ENCODE data around the gene ZCCHC7. TPM values are rescaled to one million over a fixed set of nuclear protein-coding genes. Genes with fewer than 3 reads are reported as not detected.

Gene ZCCHC7
- total RNA-seq, 1 donor from 2014 or later = 12.0 TPM

DNA sequence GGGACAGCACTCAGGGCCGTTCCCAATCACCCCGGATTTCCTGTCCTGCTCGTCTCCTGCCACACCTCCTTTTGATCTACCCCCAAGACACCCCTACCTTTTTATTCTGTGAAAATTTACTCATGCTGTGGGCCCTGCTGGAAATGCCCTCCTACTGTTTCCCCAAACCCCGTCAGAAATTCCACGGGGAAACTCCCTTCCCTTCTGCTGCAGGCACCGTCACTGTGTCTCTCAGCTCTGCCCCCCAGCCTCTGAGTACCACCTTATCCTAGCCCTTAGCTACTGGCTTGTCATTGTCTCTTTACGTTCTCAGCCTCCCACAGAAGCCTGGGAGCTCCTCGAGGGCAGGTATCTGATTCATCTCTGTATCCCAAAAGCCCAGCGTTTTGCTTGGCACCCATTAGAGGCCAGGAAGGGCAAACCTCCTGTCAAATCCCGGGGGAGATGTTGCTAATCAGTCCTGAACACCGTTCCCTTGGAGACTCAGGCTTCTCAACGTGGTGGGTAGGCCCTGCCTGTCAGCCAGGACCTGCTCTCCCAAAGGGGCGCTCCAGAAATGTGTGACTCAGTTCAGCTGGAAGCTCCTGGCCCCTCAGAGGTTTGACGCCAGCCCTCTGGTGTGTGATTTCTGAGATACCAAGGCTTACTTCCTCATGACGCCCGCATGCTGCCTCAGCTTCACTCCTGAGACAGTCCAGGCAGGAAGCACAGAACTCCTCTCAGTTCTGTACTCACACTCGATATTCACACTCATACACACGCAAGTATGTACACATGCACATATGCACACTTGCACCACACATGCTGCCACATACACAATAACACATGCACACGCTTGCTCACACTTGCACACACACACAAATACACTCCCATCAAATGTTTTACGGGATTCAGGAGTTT, 251.4 kb downstream of the ZCCHC7 start:
- DNase-seq (ENCODE audit: low spot score) = no peak
- Mint-ChIP-seq H3K9me3 (ENCODE audit: unreplicated experiment) (no peaks in the 10 kb centered on the region), H3K27ac (ENCODE audit: unreplicated experiment) (no peak overlapping the region), H3K36me3 (ENCODE audit: low read depth, unreplicated experiment) (no peaks in the 10 kb centered on the region), H3K4me1 (ENCODE audit: unreplicated experiment) (no peaks in the 10 kb centered on the region), H3K4me3 (ENCODE audit: unreplicated experiment) (no peak overlapping the region), H3K27me3 (ENCODE audit: unreplicated experiment) (peaks cover 2% of the 10 kb centered on the region)
- TF ChIP-seq, protein P1, sequence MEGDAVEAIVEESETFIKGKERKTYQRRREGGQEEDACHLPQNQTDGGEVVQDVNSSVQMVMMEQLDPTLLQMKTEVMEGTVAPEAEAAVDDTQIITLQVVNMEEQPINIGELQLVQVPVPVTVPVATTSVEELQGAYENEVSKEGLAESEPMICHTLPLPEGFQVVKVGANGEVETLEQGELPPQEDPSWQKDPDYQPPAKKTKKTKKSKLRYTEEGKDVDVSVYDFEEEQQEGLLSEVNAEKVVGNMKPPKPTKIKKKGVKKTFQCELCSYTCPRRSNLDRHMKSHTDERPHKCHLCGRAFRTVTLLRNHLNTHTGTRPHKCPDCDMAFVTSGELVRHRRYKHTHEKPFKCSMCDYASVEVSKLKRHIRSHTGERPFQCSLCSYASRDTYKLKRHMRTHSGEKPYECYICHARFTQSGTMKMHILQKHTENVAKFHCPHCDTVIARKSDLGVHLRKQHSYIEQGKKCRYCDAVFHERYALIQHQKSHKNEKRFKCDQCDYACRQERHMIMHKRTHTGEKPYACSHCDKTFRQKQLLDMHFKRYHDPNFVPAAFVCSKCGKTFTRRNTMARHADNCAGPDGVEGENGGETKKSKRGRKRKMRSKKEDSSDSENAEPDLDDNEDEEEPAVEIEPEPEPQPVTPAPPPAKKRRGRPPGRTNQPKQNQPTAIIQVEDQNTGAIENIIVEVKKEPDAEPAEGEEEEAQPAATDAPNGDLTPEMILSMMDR (IDR thresholded peaks at IDR 0.05; ENCODE audit: unreplicated experiment) = no peak

DNA sequence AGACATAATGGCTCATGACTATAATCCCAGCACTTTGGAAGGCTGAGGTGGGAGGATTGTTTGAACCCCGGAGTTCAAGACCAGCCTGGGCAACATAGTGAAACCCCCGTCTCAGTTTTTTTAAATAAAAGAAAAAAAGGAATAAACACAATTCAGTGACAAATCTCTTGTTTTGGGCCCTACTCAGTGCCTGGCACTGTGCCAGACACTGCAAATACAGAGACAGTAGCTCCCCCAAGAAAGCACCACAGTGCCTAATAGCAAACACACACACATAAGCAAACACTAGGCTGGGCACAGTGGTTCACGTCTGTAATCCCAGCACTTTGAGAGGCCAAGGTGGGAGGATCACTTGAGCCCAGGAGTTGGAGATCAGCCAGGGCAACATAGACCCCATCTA, 252.5 kb downstream of the ZCCHC7 start:
- no peak overlapping the region for H3K27ac Mint-ChIP-seq (ENCODE audit: unreplicated experiment)
- H3K27me3 Mint-ChIP-seq (ENCODE audit: unreplicated experiment) = peaks cover 2% of the 10 kb centered on the region
- TF ChIP-seq, protein P1 (IDR thresholded peaks at IDR 0.05; ENCODE audit: unreplicated experiment) = no peak
- H3K4me3 Mint-ChIP-seq (ENCODE audit: unreplicated experiment) = no peak overlapping the region
- no peaks in the 10 kb centered on the region for H3K36me3 Mint-ChIP-seq (ENCODE audit: low read depth, unreplicated experiment)
- no peaks in the 10 kb centered on the region for H3K4me1 Mint-ChIP-seq (ENCODE audit: unreplicated experiment)
- H3K9me3 Mint-ChIP-seq (ENCODE audit: unreplicated experiment) = no peaks in the 10 kb centered on the region
- no peak for DNase-seq (ENCODE audit: low spot score)

DNA sequence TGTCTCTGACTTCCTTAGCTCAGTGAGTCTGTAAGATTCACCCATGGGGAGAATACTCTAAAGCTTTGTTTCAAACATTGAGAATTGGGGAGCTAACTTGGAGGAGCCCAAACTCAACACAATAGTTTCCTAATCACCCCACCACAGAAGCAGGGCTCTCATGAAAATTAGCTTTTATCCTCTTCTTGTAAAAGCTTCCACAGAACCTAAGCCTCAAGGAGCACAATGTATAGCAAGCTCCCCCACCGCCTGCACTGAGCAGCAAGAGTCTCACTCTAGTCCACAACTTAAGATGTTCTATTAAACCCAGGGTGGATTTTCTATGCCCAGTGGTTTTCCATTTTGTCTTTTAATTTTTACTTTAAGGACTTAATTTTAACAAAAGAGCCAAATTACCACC, 253.2 kb downstream of the ZCCHC7 start:
- no peaks in the 10 kb centered on the region for H3K4me1 Mint-ChIP-seq (ENCODE audit: unreplicated experiment)
- H3K27me3 Mint-ChIP-seq (ENCODE audit: unreplicated experiment) = peaks cover 2% of the 10 kb centered on the region
- DNase-seq (ENCODE audit: low spot score) = no peak
- H3K36me3 Mint-ChIP-seq (ENCODE audit: low read depth, unreplicated experiment) = no peaks in the 10 kb centered on the region
- H3K27ac Mint-ChIP-seq (ENCODE audit: unreplicated experiment) = no peak overlapping the region
- TF ChIP-seq, protein P1 (IDR thresholded peaks at IDR 0.05; ENCODE audit: unreplicated experiment) = no peak
- no peak overlapping the region for H3K4me3 Mint-ChIP-seq (ENCODE audit: unreplicated experiment)
- no peaks in the 10 kb centered on the region for H3K9me3 Mint-ChIP-seq (ENCODE audit: unreplicated experiment)

DNA sequence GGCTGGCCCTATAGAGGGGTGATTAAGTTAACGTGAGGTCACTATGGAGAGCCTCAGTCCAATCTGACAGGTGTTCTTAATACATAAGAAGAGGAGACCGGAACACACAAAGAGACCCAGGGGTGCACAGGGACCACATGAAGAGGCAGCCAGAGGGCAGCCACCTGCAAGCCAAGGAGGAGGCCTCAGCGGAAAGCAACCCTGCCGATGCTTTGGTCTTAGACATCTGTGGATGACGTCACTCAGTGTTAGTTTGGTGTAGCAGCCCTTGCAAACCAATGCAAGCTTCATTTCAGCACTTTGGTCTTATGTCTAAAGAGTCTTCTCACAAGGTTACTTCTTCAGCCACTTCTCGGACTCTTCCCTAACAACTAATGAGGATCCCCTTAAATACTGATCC, 254.5 kb downstream of the ZCCHC7 start:
- DNase-seq (ENCODE audit: low spot score) = no peak
- Mint-ChIP-seq H3K36me3 (ENCODE audit: low read depth, unreplicated experiment) (no peaks in the 10 kb centered on the region), H3K4me1 (ENCODE audit: unreplicated experiment) (no peaks in the 10 kb centered on the region), H3K9me3 (ENCODE audit: unreplicated experiment) (no peaks in the 10 kb centered on the region), H3K4me3 (ENCODE audit: unreplicated experiment) (no peak overlapping the region), H3K27me3 (ENCODE audit: unreplicated experiment) (peaks cover 2% of the 10 kb centered on the region), H3K27ac (ENCODE audit: unreplicated experiment) (no peak overlapping the region)
- TF ChIP-seq, protein P1 (IDR thresholded peaks at IDR 0.05; ENCODE audit: unreplicated experiment) = no peak
